ENCODE results near the gene FOLR1. TPM values are rescaled to one million over a fixed set of nuclear protein-coding genes. Genes with fewer than 3 reads are reported as not detected.
A peak's percentile ranks its signal among the peaks of the same experiment; 100 is the strongest.

Gene FOLR1
- total and polyA plus RNA-seq, 10 of the 15 experiments (the other 5 are each of a cell fraction or from before 2014, with no cell fraction given) = not detected

GRCh38 chr11:72233056-72233772 lies 41.3 kb downstream of the FOLR1 start:
- DNase-seq (ENCODE audit: low read depth, low spot score) = no peak
- BruUV-seq (replicated peaks) = no TSS peak

More at GRCh38 chr11:72233056-72233772, 41.3 kb downstream of the FOLR1 start:
- H3K4me1 ChIP-seq (ENCODE audit: control insufficient read depth, insufficient read depth, low read length) = no peaks in the 10 kb centered on the region
- H4K20me1 ChIP-seq (ENCODE audit: control insufficient read depth, insufficient read depth) = no peaks in the 10 kb centered on the region; the same call in 1 of the 2 replicates
- no peaks in the 10 kb centered on the region for H3K79me2 ChIP-seq (ENCODE audit: control insufficient read depth, insufficient read depth, low read length)
- 92% methylated on average over 13 of the region's 13 CpGs for WGBS (ENCODE audit: insufficient coverage, insufficient replicate concordance, low lambda C conversion rate, missing lambda C conversion rate)
- POLR2A ChIA-PET = no interaction called here
- intact Hi-C loops (cut with micrococcal nuclease; ENCODE audit: unreplicated experiment) = no loop called here
- ATAC-seq = no peak
- RAD21 ChIA-PET (ENCODE audit: unreplicated experiment) = no interaction called here
- CTCF ChIA-PET = no interaction called here
- no peaks in the 10 kb centered on the region for H3K27me3 ChIP-seq (replicated peaks in 1 of 2; ENCODE audit: control insufficient read depth in 2 of 2, insufficient read depth in 2 of 2, low read length in 1 of 2)
- TF ChIP-seq POLR2A (IDR thresholded peaks at IDR 0.05; ENCODE audit: low read depth, low read length) (peak; percentile 38; the same call in 1 of the 2 replicates), E4F1 (IDR thresholded peaks at IDR 0.05; ENCODE audit: borderline replicate concordance, partially characterized antibody) (no peak)
- H3K4me2 ChIP-seq (ENCODE audit: control insufficient read depth, insufficient read depth) = no peak overlapping the region
- no peak overlapping the region for H3K9ac ChIP-seq (ENCODE audit: control insufficient read depth, insufficient read depth, low read length)
- no peak overlapping the region for H2AFZ ChIP-seq (ENCODE audit: control insufficient read depth, low read depth, low read length)
- no peak overlapping the region for H3K4me3 ChIP-seq
- no peak for FAIRE-seq
- no peak overlapping the region for H3K27ac ChIP-seq (ENCODE audit: control insufficient read depth, insufficient read depth)
- H3K9me3 ChIP-seq (replicated peaks; ENCODE audit: control insufficient read depth, insufficient read depth, low read length) = no peaks in the 10 kb centered on the region
- peaks cover 24 to 27% of the 10 kb centered on the region in 2 experiments; a peak in 3 of 4 replicates for H3K36me3 ChIP-seq (ENCODE audit: control insufficient read depth in 2 of 2, insufficient read depth in 2 of 2, low read length in 1 of 2)
- SMC1A ChIA-PET (ENCODE audit: uncharacterized antibody, unreplicated experiment) = no interaction called here
- in situ Hi-C loops (cut with MboI) = no loop called here
